DMS114 treated with DMSO at 0.1 percent for 48 hours (cell line): ENCODE data around the gene MSI2.

Experiments used
- DNase-seq: peaks from one replicate; lab custom pipeline; 2025; ENCODE audit not compliant: unreplicated experiment; lab: John Stamatoyannopoulos, UW

The MSI2 gene

GRCh38 chr17:57586742-57587141, 330.4 kb downstream of the MSI2 start:
- DNase-seq = no peak

- DNase-seq = no peak
Observed at GRCh38 chr17:57587193-57587969, 331.1 kb downstream of the MSI2 start.

DNA sequence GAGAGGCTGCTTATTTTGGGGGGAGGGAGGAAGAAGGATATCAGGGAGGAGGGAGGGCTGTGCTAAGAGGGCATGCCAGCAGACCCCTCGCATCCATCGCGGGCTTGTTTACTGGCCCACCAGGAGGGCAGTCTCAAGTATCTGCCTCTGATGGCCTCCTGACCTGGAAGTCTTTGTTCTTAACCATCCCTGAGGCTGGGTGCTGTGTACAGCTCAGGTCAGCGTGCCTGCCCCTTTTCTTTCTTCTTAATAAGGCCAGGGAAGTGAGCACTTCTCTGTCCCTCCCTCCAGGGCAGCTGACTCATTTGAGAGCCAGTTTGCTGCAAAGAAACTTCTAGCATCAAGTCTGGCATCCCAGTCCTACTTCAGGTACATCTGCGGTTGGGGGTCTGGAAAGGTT, 331.8 kb downstream of the MSI2 start:
- no peak for DNase-seq

- DNase-seq = no peak
Observed at GRCh38 chr17:57589151-57590034, 333.1 kb downstream of the MSI2 start.

- no peak for DNase-seq
Observed at GRCh38 chr17:57593739-57594462, 337.6 kb downstream of the MSI2 start.

GRCh38 chr17:57594767-57595166, 338.4 kb downstream of the MSI2 start:
- no peak for DNase-seq

- DNase-seq = no peak
Observed at GRCh38 chr17:57595426-57595825, 339.1 kb downstream of the MSI2 start.

DNA sequence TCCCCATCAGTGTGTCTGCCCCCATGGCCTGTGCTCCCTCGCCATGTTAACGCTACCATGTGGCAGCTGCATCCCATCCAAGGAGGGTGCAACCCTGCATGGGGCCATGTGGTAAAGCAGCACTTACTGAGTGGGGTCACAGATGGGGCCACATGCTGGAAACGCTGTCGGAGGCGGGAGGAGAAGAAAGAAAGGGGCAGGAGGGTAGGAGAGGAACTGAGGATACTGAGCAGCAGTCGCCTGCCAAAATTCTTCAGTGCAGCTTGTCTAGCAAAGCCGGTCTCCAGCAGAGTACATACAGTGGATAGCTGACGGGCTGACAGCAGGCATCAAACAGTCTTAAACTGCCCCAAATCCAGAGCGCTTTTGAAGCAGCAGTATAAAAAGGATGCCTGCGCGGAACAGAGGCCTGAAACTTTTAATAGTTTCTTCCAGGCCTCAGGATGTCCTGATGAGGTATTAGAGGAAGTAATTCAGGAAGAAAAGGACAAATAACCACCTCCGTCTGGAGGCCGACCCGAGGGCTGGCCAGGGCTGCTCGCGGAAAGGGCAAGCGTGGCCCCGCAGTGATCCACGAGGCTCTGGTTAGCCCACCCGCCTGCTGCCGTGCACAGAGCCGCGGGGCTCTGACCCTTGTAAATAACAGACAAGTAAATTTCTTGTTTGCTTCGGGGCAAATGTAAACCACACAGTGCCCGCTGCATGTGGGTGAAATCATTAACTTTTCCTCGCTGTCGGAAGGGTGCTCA, 339.8 kb downstream of the MSI2 start:
- DNase-seq = no peak

DNA sequence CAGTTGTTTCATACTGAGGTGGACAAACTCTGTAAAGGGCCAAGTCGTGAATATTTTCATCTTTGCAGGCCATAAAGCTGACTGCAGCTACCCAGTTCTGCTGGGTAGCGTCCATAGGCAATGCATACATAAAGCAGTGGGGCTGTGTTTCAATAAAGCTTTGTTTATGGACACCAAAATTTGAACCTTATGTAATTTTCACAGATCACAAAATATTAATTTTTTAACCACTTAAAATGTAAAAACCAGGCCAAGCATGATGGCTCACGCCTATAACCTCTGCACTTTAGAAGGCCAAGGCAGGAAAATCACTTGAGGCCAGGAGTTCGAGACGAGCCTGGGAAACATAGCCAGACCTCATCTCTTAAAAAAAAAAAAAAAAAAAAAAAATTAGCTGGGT, 340.8 kb downstream of the MSI2 start:
- DNase-seq = no peak

GRCh38 chr17:57597531-57598453, 341.5 kb downstream of the MSI2 start:
- peak; percentile 72 for DNase-seq

GRCh38 chr17:57599271-57600045, 343.1 kb downstream of the MSI2 start:
- no peak for DNase-seq

DNA sequence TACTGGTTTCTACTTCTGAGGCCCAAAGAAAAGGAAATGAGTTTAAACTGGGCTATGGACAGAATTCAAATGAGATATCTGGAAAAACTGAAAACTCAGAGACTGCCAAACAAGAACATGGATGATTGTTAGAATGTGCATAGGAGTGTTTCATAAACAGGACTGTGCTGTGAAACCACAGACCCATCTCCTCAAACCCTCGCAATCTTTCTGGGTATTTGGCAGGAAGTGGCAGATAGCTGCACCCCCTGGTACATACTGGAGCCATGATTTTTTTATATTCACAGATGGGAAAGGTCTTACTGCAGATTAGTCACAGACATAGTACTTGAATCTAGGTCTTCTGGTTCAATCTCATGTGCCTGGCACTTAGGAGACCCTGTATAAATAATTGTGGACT, 343.8 kb downstream of the MSI2 start:
- DNase-seq = no peak

GRCh38 chr17:57601143-57601735, 344.9 kb downstream of the MSI2 start:
- no peak for DNase-seq

DNA sequence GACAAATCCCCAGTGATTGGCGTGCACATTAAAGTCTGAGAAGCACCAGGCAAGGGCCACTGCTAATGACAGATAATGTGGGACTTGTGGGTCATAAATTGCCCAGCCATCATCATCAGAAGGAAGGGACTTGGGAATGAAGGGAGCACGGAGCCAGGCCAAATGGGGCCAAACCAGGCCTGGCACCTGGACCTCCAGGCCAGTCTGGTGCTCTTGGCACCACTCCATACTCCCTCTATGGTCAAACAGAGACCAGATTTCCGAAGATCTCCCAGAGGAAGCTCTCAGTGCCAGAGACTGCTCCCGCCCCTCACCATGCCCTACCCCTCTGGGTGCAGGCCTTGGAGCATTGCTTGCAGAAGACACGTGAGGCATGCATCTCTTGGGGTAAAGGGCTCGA, 346.6 kb downstream of the MSI2 start:
- no peak for DNase-seq

DNA sequence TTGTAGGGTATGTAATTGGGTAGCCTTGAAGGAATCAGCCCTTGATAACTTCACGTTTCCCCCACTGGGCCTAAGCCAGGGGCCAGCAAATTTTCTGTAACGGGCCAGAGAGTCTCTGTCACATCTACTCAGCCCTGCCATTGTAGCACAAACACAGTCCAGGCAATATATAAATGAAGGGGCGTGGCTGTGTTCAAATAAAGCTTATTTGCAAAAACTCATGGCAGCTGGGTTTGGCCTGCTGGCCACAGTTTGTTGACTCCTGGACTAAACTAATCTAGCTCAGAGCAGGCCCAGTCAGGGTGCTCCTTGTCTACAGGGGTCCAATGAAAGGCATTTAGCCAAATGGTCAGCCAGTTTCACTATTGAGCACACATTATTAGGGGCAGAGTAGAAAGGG, 347.2 kb downstream of the MSI2 start:
- DNase-seq = no peak

DNA sequence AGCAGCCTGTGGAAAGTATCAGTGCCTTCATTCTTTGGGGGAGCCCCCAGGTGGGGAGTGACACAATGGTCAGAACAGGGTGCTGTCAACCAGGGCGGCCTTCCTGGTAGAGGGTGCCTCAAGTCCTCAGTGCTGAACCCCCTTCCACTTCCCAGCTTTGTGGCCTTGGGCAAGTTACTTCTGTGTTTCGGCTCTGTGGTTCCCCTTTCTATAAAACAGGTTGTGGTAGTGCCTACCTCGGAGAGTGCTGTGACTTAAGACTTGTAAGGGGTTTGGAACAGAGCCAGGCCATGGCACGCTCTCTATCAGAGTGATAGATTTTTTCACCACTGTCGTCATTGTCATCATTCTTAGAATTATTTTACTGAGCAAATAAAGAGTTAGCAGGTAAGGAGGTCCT, 347.7 kb downstream of the MSI2 start:
- no peak for DNase-seq

GRCh38 chr17:57604771-57605674, 348.7 kb downstream of the MSI2 start:
- no peak for DNase-seq

- DNase-seq = no peak
Observed at GRCh38 chr17:57605675-57606105, 349.4 kb downstream of the MSI2 start.
